Inflammatory macrophage treated with lipopolysaccharide for 1 hour (primary cell): ENCODE measurements around the gene ATP2B2.

ENCODE experiments used
- DNase-seq, 2 donors: peaks; one replicate each; pipeline ENCODE4 v3.0.0-alpha.2; 2020 to 2022

ATP2B2 gene

GRCh38 chr3:10378742-10379141, 126.6 kb downstream of the ATP2B2 start:
- no peak for DNase-seq

GRCh38 chr3:10378246-10378645, 127.1 kb downstream of the ATP2B2 start:
- no peak for DNase-seq

- no peak for DNase-seq
These were observed 128.1 kb downstream of the ATP2B2 start for GRCh38 chr3:10377148-10377725.

GRCh38 chr3:10376353-10376752, 129.0 kb downstream of the ATP2B2 start:
- no peak for DNase-seq

- no peak for DNase-seq
These were observed 129.9 kb downstream of the ATP2B2 start for GRCh38 chr3:10375296-10376053.

- no peak for DNase-seq
These were observed 131.1 kb downstream of the ATP2B2 start for GRCh38 chr3:10374311-10374710.

- no peak for DNase-seq
These were observed 131.6 kb downstream of the ATP2B2 start for GRCh38 chr3:10373686-10374261.

GRCh38 chr3:10371789-10372188, 133.6 kb downstream of the ATP2B2 start:
- no peak for DNase-seq

- no peak for DNase-seq
These were observed 134.2 kb downstream of the ATP2B2 start for GRCh38 chr3:10371167-10371566.

GRCh38 chr3:10370429-10370828, 135.0 kb downstream of the ATP2B2 start:
- peak; percentile 63 to 71 for DNase-seq

GRCh38 chr3:10368512-10368911, 136.9 kb downstream of the ATP2B2 start:
- DNase-seq = no peak

- DNase-seq = no peak
These were observed 137.9 kb downstream of the ATP2B2 start for GRCh38 chr3:10367506-10367905.

GRCh38 chr3:10366651-10367101, 138.7 kb downstream of the ATP2B2 start:
- DNase-seq = peak; percentile 12 to 26

GRCh38 chr3:10365791-10366190, 139.6 kb downstream of the ATP2B2 start:
- DNase-seq = peak in 1 of 2 donors; percentile 32

- DNase-seq = no peak
These were observed 140.1 kb downstream of the ATP2B2 start for GRCh38 chr3:10365316-10365715.

- no peak for DNase-seq
These were observed 140.6 kb downstream of the ATP2B2 start for GRCh38 chr3:10364806-10365205.

GRCh38 chr3:10363935-10364334, 141.5 kb downstream of the ATP2B2 start:
- no peak for DNase-seq

GRCh38 chr3:10361375-10361774, 144.0 kb downstream of the ATP2B2 start:
- no peak for DNase-seq

GRCh38 chr3:10360478-10360877, 144.9 kb downstream of the ATP2B2 start:
- DNase-seq = no peak

GRCh38 chr3:10359761-10360161, 145.6 kb downstream of the ATP2B2 start:
- DNase-seq = no peak

- DNase-seq = no peak
These were observed 146.9 kb downstream of the ATP2B2 start for GRCh38 chr3:10358309-10358980.

GRCh38 chr3:10357592-10358308, 147.6 kb downstream of the ATP2B2 start:
- DNase-seq = peak; percentile 39 to 67

- DNase-seq = no peak
These were observed 148.3 kb downstream of the ATP2B2 start for GRCh38 chr3:10357095-10357494.
